SK-N-MC (cell line): Measurements from ENCODE around the gene ZNF74.

ENCODE experiments used
- EZH2 ChIP-seq: fragments of 200-600 bp; sonication (generic); IDR thresholded peaks from one replicate; pipeline ENCODE4 v1.6.1; 2017; ENCODE audit warnings: antibody characterized with exemption
- FOXP2 ChIP-seq: optimal IDR thresholded peaks from 2 replicates; pipeline ENCODE3; 2011; ENCODE audit warnings: mild to moderate bottlenecking, moderate library complexity; ENCODE audit not compliant: insufficient read depth; ENCODE audit errors: extremely low read length, control extremely low read depth
- POLR2AphosphoS5 ChIP-seq: IDR thresholded peaks from 2 replicates; pipeline ENCODE4 v1.6.1; 2012; ENCODE audit warnings: mild to moderate bottlenecking, low read depth, low read length, borderline replicate concordance

DNA sequence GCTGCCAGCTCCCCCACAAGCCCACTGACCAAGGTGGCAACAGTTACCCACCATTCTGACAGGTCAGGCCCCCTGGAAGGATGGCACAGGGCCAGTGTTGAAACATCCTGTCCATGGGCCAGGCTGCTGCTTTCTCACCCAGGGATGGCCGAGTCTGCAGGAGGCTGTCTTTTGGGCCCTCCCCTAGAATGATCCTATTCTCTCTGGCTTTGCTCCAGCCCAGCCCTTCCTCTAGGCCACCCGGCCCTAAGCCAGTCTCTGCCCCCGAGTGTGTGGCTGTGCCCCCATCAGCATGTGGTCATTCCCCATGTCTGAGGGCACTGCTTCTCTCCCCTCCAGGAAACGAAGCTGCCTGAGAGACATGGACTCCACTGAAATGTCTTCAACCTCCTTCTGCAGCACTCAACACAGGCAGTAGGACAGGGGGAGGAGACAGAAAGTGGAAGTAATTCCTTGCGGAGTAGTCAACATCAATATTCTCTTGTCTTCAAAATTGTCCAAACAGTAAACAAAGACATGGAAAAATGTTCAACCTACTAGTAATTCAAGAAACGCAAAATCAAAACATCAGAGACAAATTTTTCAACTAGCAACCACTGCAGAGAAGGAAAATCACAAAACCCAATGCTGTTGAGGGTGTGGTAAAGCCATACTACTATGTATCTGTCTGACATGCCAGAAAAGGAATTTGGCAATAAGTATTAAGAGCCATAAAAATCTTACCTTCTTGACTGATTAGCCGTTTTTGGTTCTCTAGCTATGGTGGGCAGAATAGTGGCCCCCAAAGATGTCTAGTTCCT is 48.7 kb downstream of the ZNF74 start:
- TF ChIP-seq POLR2AphosphoS5 (no peak), EZH2 (no peak), FOXP2 (no peak)
